Superior temporal gyrus (tissue), 1 donor: ENCODE data around the gene EPHA1.
A peak's percentile ranks its signal among the peaks of the same experiment; 100 is the strongest.
"Not testable (repeated sequence)": the region's sequence is repeated elsewhere in the genome, so short reads cannot be mapped to it uniquely, and the experiment has no call there.

Experiments used
- DNase-seq: peaks from one replicate; pipeline ENCODE4 v3.0.0-alpha.2; 2016; ENCODE audit errors: extremely low spot score

The EPHA1 gene

DNA sequence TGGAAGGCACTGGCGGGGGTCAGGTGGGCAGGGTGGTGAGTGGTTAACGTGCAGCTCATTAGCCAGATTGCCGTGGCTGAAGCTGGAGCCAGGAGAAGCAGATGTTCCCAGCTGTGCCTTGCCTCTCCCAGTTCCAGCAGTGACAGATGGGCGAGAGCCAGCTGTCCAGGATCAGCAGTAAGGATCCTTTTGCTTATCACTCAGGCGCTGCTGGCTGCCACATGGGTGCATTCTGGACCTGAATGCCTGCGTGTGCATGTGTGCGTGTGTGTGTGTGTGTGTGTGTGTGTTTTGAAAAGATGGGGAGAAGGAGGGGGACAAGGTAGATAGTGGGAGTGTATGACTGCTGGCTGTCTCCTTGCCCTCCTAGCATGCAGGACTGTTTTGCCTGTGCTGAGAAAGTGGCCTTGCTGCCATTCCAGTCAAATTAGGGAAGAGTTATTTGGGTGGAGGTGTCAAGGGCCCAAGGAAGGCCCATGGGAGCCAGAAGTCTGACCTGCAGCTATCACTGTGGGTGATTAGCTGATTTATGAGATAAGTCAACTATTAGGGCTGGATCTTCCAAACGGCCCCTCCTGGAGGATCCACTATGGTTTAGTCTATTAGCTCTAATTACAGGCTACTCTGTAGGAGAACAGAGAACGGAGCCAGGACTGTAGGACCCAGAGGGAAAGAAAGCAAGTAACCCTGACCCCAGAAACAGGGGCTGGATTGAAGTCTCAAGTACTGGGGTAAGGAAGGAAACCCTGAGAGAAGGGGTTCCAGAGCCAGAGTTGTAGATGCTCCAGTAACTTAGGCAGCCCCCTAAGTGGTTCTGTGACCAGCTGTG is 3.3 kb downstream of the EPHA1 start:
- no peak for DNase-seq

DNA sequence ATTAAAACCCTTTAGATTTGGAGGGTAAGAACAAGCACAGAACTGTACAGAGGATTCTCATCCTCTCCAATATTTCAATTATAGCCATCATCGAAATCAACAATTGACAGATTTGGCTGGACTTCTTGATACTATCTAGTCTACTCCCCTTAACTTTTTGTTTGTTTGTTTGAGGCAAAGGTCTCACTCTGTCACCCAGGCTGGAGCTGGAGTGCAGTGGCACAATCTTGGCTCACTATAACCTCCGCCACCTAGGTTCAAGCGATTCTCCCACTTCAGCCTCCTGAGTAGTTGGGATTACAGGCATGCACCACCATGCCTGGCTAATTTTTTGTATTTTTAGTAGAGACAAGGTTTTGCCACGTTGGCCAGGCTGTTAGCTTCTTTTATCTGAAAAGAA is 6.4 kb downstream of the EPHA1 start:
- not testable (repeated sequence) for DNase-seq

DNA sequence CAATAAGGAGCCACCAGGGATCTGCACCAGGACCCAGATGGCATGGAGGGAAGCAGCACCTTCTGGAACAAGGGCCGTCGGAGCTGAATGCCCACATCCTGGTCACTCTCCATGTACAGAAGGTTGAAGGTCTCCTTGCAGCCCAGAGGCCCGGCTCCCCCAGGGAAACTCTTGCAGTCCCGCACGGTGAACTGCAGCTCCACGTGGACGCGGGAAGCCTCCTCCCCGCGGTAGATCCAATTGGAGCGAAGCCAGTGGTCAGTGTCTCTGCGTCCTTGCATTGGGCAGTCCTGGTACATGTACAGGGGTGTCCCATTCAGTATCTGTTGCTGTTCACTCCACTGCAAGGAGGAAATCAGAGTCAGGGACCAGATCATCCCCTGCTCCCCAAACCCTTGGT is 7.4 kb downstream of the EPHA1 start:
- no peak for DNase-seq

DNA sequence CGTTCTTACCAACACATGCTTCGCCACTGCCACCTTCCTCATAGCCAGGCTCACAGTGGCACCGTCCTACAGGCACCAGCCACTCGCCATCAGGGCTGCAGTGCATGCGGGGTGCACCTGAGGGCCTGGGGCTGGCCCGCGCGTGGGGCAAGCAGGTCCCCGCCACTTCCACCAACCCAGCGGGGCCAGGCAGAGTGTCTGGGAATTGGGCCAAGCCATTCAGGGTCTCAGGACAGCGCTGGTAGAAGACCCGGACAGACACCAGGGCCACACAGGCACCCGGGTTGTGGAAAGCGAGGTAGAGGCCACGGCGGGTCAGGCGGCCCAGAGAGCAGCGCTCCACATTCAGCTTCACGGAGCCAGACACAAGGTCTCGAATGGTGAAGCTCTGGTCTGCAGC is 9.0 kb downstream of the EPHA1 start:
- DNase-seq = no peak

DNA sequence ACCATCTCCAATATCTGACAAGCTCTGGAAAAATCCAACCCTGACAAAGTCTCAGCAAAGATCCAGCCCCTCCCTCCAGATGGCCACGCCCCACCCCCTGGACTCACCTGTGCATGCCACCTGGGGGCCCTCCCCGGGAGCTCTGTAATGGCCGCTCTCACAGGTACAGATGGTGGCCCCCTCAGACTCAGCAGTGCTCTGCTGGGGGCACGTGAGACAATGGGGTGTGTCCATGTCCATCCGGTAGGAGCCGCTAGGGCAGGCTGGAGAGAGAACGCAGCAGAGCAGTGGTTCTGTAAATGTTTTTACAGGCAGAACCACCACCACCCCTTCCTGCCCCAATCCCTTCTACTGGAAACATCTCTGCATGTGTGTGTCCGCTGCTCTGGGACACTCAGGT is 9.5 kb downstream of the EPHA1 start:
- DNase-seq = no peak

DNA sequence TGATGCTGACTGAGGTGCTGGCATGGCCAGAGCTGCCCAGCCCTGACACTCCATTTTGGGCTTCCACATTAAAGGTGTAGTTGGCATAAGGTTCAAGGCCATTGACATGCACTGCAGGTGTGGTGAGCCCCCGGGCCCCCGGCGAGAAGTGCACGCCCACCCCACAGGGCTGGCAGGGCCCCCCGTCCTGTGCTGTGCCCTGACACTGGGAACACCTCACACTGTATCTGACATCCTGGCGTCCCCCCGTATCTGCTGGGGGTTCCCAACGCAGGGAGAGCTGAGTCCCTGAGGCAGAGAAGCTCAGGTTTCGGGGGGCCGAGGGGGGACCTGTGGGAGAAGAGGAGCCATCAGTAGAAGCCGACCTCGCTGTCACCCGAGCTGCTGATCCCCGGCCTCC is 10.0 kb downstream of the EPHA1 start:
- DNase-seq = no peak

DNA sequence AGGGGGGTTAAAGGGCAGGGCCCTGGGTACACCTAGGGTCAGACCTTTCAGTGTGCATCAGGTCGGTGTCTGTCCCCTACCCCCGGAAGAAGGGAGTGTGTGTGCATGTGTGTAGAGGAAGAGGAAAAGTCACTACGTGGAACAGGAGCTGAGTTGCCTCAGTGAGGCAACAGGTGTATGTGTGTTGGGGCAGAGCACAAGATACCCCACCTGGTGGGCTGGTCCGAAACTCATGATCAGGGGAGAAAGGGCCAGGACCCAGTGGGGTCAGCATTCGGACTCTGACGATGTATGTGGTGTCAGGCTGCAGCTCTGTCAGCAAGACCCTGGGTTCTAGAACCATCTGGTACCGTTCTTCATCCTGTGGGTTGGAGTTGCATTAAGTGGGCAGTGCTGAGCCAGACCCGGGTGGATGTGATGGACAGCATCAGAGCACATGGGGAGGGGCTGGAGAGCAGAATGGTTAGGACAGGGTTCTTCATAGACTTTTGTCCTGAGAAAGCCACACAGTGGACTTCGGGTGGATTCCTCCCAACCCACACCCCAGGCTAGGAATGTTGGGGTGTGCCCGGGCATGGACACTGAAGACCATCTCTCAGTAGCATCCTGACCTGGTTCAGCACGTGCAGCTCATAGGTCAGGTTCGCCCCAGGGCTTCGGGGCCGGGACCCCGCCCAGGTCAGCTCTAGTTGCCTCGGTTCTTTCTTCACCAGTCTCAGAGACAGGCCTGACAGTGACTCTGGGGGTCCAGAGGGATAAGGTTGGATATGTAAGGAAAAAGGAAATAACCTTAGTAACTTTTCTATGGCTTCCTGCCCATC is 10.7 kb downstream of the EPHA1 start:
- no peak for DNase-seq

DNA sequence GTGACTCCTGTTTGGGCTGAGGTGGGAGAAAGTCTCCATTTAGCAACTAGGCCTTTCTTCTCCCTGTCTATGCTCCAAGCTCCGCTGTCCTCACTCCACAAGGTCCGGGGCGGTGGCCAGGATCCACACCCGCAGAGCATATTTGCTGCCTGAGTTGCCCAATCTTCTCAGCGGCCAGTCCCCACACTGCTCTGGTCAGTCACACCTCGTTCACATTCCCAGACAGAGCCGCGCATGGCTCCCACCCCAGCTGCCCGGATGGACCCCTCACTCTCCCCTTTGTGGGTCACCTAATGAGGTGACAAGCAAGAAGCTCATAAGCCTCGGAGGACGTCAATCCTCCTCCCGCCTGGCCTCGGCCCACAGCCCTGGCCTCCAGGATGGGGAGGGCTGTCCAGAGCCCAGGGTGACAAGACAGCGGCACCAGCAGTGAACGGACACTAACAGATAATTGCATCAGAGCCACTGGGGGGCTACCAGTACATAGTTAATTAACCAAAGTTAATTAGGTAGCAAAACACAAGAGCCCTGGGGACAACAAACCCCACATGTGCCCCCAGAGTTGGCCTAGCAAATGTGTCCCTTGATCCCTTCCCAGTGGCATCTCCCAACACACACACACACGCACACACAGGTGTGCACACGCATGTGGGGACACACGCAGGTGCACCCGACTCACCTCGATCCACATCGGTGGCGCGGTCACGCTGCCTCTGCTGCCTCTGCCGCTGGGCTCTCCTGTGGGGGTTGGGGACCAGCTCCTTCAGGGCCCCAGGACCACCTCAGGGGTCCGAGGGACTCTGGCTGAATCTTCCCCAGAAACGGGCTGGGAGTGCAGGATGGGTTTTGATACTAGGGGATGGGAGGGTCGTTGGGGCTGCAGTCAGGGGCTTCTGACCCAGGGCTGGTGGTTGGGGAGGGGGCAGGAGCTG is 11.8 kb downstream of the EPHA1 start:
- no peak for DNase-seq

DNA sequence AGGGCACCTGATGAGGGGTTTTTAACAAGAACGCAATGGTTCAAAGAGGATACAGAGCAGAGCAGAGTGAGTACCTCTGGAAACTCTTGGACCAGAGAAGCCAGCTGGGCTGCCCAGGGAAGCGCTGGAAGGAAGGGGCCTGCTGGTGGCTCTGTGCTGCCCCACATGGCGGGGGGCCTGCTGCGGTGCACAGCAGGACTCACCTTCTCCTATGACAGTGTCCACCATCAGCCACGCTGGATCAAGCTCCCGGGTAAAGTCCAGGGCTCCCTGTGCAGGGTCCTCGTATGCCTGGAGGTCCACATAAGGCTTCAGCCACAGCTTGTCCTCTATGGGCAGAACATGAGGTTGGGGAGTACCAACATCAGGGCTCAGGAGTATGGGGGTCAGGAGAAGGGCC is 12.5 kb downstream of the EPHA1 start:
- no peak for DNase-seq

DNA sequence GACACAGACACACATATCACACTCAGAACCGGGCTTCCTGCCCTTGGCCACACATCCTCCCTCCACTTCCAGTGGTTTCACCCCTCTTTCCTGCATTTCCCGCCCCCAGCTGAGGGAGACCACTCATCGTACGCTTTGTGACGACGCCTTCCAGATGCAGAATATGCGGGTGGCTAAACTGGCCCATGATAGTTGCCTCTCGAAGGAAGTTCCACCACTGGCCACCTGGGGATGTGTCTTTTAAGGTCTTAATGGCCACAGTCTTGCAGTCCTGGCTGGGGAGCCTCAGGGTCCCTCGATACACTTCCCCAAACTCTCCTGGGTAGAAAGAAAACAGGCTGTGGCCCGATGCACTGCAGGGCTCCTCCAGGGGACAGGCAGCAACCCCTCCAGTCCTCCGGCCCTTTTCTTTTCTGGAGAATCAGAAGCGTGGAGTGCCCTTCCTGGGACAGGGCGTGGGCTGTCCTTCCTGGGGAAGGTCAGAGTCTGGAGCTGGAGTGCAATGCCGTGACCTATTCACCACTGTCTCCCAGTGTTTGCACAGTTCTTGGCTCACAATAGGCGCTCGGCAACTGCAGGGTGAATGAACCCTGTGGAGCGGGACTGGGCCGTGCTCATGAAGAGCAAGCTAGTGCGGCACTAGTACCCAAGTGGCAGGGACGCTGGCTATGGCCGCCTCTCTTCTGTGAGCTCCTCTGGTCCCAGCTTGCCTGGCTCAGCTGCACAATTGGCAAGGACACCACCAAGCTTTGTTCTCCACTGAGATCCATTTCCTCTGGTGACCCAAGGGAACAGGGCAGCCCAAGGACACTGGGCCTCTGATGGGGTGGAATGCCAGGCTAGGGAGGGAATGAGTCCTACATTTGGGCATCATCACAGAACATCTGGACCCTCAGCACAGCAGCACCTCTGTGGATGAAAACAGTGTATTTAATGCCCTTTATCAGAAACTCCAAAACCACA is 13.2 kb downstream of the EPHA1 start:
- DNase-seq = peak; percentile 48

DNA sequence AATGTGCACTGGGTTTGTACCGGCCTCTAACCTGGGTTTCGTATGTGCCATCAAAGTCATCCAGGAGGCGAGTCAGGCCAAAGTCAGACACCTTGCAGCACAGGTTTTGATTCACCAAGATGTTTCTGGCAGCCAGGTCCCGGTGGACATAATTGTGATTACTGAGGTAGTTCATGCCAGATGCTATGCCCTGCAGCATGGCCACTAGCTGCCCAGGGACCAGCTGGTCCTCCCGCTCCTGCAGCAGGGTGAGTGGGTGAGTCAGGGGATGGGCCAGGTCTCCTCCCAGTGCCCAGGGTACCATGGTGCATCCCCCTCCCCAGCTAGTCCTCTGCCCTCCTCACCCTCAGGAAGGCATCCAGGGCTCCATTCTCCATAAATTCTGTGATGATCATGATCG is 13.9 kb downstream of the EPHA1 start:
- no peak for DNase-seq

DNA sequence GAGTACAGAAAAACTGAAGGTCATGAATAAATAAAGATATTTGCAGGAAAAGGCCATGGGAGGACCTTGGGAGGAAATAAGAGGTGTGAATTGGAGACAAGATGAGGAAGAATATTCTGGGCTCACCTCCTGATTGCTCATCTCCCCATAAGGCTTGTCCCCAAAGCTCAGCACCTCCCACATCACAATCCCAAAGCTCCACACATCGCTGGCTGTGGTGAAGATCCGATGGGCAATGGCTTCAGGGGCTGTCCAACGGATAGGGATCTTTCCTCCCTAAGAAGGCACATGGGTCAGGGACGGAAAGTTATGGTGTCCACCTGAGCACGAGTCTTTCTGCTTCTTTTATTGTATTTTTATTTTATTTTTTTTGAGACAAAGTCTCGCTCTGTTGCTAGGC is 14.6 kb downstream of the EPHA1 start:
- DNase-seq = no peak

DNA sequence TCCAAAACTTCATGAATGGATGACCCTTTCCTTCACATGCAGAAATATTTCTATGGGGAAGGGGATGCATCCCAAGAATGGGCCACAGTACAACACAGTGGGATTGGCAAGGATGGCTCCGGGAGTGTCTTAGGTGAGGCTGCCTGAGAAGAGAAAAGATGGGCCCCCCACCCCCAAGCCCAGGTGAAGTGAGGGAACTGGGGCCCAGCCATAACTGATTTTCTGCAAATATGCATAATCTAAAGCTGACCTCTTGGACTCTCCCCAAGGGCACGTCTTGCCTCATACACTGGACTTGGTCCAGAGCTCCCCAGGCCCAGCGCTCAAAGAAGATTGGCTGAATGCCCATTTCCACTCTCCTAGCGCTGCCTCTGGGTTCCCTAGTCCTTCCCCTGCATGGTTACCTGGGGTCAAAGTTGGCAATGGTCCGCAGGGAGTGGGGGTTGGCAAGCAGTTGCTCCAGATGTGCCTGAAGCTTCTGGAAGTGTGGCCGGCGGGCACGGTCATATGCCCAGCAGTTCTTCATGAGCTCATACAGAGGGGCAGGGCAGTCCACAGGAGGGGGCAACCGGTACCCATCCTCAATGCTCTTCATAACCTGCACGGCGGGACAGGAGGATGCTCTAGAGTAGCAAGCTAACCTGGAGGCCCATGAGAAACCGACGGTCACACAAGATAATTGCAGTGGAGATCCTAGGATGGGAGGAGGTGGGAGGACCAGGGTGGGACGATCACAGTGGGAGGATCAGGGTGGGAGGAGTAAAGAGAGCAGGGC is 15.2 kb downstream of the EPHA1 start:
- no peak for DNase-seq

DNA sequence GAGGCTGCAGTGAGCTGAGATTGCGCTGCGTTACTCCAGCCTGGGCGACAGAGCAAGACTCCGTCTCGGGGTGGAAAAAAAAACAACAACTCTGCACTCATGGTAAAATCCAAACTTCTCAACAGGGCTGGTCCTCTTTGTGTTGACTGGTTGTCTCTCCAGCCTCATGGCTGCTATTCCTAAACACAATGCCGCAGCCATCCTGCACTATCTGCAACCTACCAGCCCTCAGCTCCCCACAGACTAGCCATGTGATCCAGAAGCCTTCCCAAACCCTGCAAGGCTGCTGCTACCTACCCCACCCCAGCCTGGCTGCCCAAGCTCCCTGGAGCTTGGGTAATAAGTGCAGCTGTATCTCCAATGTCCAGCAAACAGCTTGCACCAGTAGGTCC is 15.8 kb downstream of the EPHA1 start:
- DNase-seq = no peak

DNA sequence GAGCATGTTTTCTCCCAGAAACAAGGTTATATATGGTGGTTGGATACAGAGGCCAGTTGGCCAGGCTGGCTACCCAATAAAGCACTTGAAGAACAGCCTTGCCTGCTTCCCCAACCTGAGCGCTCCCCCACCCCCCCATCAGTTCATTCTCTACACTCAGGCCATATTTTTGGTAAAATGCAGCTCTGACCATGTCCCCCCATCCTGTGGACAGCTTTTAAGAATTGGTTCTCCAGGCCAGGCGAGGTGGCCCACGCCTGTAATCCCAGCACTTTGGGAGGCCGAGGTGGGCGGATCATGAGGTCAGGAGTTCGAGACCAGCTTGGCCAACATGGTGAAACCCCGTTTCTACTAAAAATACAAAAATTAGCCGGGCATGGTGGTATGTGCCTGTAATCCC is 16.2 kb downstream of the EPHA1 start:
- DNase-seq = not testable (repeated sequence)

DNA sequence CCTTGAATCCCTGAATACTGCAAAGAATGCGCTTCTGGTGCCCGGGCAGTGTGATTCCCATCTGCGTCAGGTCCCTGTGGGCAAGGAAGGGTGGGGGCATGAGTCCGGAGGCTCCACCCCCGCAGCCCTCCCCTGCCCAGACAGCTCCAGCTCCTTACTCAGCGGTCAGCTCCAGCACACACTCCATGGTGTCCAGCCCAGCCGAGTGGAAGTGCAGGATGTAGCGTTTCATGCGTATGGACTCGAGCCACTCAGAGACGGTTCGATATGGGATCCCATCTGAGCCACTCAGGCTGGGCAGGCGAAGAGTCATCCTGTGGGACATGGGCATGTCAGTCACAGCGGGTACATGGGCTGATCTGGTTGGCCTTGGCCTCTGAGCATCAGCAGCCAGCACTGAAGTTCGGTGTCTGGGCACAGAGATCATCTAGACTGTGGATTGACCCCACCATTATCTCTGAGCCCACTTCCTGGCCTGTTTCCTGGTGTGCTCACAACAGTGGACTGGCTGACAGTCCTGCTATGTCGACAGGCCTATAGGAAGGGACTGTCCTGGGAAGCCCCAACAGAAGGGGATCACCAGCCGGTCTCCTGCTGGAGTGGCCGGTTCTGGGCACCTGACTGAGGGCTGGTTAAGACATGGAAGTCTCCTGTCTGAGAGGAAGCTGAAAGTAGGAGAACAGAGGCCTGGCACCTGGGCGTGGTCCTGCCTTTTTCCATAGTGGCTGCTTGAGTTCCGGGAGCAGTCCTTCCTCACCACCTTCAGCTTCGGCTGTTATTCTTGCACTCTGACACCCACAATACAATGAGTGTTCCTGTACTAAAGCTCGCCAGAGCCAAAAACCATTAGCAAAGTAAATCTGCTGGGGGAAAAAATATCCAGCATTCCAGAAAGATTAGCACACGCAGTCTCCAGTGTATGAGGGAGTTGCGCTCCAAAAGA is 16.9 kb downstream of the EPHA1 start:
- DNase-seq = no peak

DNA sequence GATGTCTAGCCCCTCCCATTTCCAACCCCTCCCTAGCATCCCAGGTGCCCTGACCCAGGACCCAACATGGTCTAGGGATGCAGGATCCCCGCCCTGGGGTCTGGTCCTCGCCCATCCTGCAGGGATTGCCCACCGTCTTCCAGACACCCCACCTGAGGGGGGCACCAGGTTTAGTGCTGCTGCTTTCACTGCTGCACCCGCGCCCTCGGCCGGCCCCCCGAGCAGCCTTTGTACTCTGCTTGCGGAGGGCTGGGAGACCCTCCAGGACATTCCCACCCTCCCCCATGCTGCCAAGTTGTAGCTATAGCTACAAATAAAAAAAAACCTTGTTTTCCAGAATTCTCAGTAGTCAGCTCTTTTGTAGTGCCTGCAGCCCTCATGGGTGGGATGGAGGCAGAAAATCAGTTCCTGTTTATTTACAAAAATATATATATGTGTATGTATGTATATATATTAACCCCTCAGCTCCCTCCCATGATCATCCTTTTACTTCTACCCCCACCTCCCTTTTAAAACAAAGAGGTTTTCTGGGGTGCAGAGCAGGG is 17.8 kb downstream of the EPHA1 start:
- DNase-seq = no peak

DNA sequence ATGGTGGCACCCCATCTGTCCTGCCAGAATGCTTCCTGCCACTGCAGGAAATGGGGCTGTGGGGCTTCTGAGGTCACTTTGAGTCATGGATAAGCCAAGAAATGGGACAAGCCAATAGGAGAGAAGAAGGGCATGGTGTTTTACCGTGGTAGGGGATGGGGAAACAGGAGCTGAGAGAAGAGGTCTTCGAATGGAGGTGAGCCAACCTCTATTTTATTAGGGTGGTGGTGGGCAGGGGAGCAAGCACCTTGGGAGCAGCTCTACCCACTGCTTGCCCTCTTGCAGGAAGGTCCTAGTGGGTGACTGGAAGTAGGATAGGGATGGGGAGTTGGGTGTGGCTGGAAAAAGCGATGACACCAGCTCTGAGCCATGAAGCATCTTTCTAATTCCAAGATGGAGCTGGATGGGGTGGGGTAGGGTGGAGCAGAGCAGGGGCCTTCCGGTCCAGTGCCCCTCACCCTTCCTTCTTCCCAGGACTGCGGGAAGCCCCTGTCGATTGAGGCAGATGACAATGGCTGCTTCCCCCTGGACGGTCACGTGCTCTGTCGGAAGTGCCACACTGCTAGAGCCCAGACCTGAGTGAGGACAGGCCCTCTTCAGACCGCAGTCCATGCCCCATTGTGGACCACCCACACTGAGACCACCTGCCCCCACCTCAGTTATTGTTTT is 18.4 kb downstream of the EPHA1 start:
- no peak for DNase-seq
